ENCODE data around the gene TCAIM.

DNA sequence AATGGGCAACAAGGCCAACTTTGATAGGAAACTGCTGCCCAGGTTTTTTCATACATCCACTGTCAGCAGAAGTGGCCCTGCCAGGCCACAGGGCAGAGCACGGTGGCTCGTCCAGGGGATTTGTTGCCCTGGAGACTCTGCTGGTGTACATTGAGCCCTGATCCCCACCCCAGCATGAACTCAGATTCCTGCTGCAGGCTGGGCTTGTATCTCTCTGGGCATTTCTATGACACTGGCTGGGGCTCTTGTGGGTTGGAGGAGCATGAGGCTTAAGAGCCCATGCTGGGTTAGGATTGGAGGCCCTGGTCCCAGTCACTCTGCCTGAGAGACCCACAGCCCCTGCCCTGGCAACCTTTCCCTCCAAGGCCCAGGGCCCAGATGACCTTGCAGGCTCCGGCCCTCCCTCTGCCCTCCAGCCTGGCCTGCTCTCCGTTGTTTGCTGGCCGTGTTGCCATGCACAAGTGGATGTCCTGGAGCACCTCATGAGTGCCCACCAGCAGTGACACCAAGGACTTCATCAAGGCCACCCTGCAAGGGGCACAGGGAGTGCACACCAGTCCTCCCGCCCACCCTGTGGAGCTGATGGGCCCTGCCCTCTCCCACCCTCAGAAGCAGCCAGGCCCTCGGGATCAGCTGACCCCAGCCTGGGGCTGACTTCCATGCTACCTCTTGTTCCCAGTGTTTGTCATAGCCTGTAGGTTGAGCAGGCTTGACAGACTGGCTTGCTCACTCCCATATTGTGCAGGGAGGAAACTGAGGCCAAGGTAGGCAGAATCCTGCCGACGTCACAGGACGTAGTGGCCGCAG lies 80.8 kb downstream of the TCAIM start:
- TF ChIP-seq POLR2AphosphoS5 (IDR thresholded peaks at IDR 0.05; ENCODE audit: low read depth, low read length) (no peak), TAF1 (IDR thresholded peaks at IDR 0.05; ENCODE audit: borderline replicate concordance, insufficient read depth, low read length) (no peak)
